Breast epithelium (tissue), 3 donors: ENCODE measurements around the gene DDIT3.

Experiments
- CTCF ChIP-seq, 3 donors: fragments of 450-650 bp; IDR thresholded peaks; one replicate each; pipeline ENCODE4 v1.5.1; 2016 to 2017; ENCODE audit warnings: antibody characterized with exemption in 3 of 3, mild to moderate bottlenecking in 3 of 3, moderate library complexity in 3 of 3
- POLR2A ChIP-seq: fragments of 450-650 bp; IDR thresholded peaks from one replicate; pipeline ENCODE4 v1.6.1; 2016; ENCODE audit warnings: antibody characterized with exemption, mild to moderate bottlenecking, moderate library complexity
- POLR2AphosphoS5 ChIP-seq, 3 donors: sonication (generic); formaldehyde crosslinking; IDR thresholded peaks; one replicate each; pipeline ENCODE4 v1.6.1; 2017; ENCODE audit warnings: antibody characterized with exemption in 3 of 3

- TF ChIP-seq CTCF (IDR thresholded peaks at IDR 0.05) = no peak
- TF ChIP-seq POLR2A = no peak
- no peak for TF ChIP-seq POLR2AphosphoS5 (IDR thresholded peaks at IDR 0.05)
Observed at GRCh38 chr12:57519796-57520052, 590 bp downstream of the DDIT3 start.
